ENCODE data around the gene CCNH.

Gene CCNH

GRCh38 chr5:87383216-87383615, 29.5 kb downstream of the CCNH start:
- Histone ChIP-seq H3K4me3 (ENCODE audit: low read depth, low read length) (no peak overlapping the region), H3K27me3 (replicated peaks) (no peaks in the 10 kb centered on the region), H3K36me3 (replicated peaks) (peaks cover 31% of the 10 kb centered on the region), H3K27ac (no peak overlapping the region)
- TF ChIP-seq CTCF (IDR thresholded peaks at IDR 0.05; ENCODE audit: low read depth, low read length, missing control alignments), result no peak
- DNase-seq, result no peak
- in situ Hi-C loops (cut with HindIII; ENCODE audit: low pct_ligation_motif_present, low sequenced_read_pairs), result loop anchor here (25.0 kb wide), 1 partner anchor 321 kb away; no protein-coding TSS in a partner anchor

DNA sequence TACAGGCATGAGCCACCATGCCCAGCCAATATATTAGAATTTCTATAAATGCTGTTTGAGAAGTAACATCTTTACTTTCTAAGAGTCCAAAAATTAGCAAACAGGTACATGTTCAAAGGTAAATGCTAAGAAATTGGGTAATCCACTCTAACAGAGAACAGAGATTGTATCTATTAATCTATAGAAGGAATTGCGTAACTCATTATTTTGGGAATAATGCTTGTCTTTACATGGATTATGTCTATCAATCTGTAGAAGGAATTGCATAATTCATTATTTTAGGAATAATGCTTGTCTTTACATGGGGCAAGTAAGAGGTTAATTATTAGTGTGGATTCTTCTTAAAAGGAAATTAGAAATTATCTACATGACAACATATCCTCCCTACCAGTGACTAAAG, 30.5 kb downstream of the CCNH start:
- TF ChIP-seq CTCF (IDR thresholded peaks at IDR 0.05; ENCODE audit: low read depth, low read length, missing control alignments), result no peak
- DNase-seq, result no peak
- H3K27ac ChIP-seq, result no peak overlapping the region
- peaks cover 35% of the 10 kb centered on the region for H3K36me3 ChIP-seq (replicated peaks)
- no peaks in the 10 kb centered on the region for H3K27me3 ChIP-seq (replicated peaks)
- H3K4me3 ChIP-seq (ENCODE audit: low read depth, low read length), result no peak overlapping the region
- in situ Hi-C loops (cut with HindIII; ENCODE audit: low pct_ligation_motif_present, low sequenced_read_pairs), result loop anchor here (25.0 kb wide), 1 partner anchor 320 kb away; no protein-coding TSS in a partner anchor

DNA sequence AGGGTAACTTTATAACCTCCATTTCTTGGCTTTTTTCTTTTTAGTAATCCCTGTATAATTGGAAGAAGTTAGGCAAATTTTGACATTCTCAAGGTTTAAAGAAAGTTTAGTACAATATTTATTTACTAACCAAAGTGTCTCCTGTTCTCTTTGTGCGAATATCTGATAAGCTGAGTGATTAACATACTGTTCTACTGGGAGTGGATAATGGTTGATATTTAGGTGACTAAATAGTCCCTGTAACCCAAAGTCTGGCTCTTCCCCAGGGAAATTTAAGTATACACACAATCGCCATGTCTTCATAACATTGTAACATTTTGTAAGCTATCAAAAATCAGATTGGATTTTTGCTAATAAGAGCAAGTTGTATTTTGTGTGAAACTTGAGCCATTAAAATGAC, 40.0 kb downstream of the CCNH start:
- no peak for TF ChIP-seq CTCF (IDR thresholded peaks at IDR 0.05; ENCODE audit: low read depth, low read length, missing control alignments)
- no peak overlapping the region for H3K27ac ChIP-seq
- in situ Hi-C loops (cut with HindIII; ENCODE audit: low pct_ligation_motif_present, low sequenced_read_pairs), result no loop called here
- DNase-seq, result no peak
- no peak overlapping the region for H3K4me3 ChIP-seq (ENCODE audit: low read depth, low read length)
- H3K36me3 ChIP-seq (replicated peaks), result peaks cover 13% of the 10 kb centered on the region
- H3K27me3 ChIP-seq (replicated peaks), result no peaks in the 10 kb centered on the region

GRCh38 chr5:87369431-87369830, 43.3 kb downstream of the CCNH start:
- in situ Hi-C loops (cut with HindIII; ENCODE audit: low pct_ligation_motif_present, low sequenced_read_pairs), result no loop called here
- TF ChIP-seq CTCF (IDR thresholded peaks at IDR 0.05; ENCODE audit: low read depth, low read length, missing control alignments), result no peak
- Histone ChIP-seq H3K27me3 (replicated peaks) (no peaks in the 10 kb centered on the region), H3K27ac (no peak overlapping the region), H3K36me3 (replicated peaks) (peaks cover 3% of the 10 kb centered on the region), H3K4me3 (ENCODE audit: low read depth, low read length) (no peak overlapping the region)
- no peak for DNase-seq

DNA sequence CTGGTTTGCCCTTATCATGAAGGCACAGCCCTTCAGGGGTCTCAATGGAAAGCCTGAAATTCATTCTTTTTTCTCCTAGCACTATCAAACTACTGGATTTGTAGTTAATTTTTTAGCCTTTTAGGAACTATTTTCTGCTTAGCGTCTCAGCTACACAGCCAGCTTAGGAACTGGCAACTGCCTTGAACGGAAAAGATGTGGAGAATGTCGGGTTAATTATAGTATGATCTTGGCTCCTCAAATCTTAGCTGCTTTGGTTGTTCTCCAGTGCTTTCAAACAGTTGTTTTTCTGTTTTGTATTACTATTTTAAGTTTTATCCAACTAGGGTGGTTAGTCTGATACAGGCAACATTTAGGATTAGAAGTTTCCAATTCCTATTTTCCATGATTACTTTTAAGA, 44.1 kb downstream of the CCNH start:
- TF ChIP-seq CTCF (IDR thresholded peaks at IDR 0.05; ENCODE audit: low read depth, low read length, missing control alignments), result no peak
- H3K27ac ChIP-seq, result no peak overlapping the region
- in situ Hi-C loops (cut with HindIII; ENCODE audit: low pct_ligation_motif_present, low sequenced_read_pairs), result no loop called here
- no peaks in the 10 kb centered on the region for H3K27me3 ChIP-seq (replicated peaks)
- no peak for DNase-seq
- no peak overlapping the region for H3K4me3 ChIP-seq (ENCODE audit: low read depth, low read length)
- peaks cover 3% of the 10 kb centered on the region for H3K36me3 ChIP-seq (replicated peaks)

- in situ Hi-C loops (cut with HindIII; ENCODE audit: low pct_ligation_motif_present, low sequenced_read_pairs), result no loop called here
- H3K36me3 ChIP-seq (replicated peaks), result peaks cover 3% of the 10 kb centered on the region
- TF ChIP-seq CTCF (IDR thresholded peaks at IDR 0.05; ENCODE audit: low read depth, low read length, missing control alignments), result no peak
Measured at GRCh38 chr5:87367243-87367642, 45.5 kb downstream of the CCNH start.

More at GRCh38 chr5:87367243-87367642, 45.5 kb downstream of the CCNH start:
- no peaks in the 10 kb centered on the region for H3K27me3 ChIP-seq (replicated peaks)
- H3K27ac ChIP-seq, result no peak overlapping the region
- no peak for DNase-seq
- H3K4me3 ChIP-seq (ENCODE audit: low read depth, low read length), result no peak overlapping the region

All from brain microvascular endothelial cell (primary cell).